K562 (cell line): ENCODE results near the gene GYPC. TPM values are rescaled to one million over a fixed set of nuclear protein-coding genes. Genes with fewer than 3 reads are reported as not detected.
A peak's percentile ranks its signal among the peaks of the same experiment; 100 is the strongest.

Experiments
- ATAC-seq: fragments of 200-7000 bp; cut with Tn5 transposase; 3 replicates; pipeline ENCODE4 v1.9.1; 2020; ENCODE audit warnings: moderate library complexity
- BruUV-seq: library from RNA; stranded (reverse); fragments of 400-500 nt; replicated peaks from 2 replicates; lab custom pipeline; 2021; lab: Mats Ljungman, UMichigan
- CTCF ChIA-PET: fragments of 300-600 bp; formaldehyde crosslinking; extraction: SDS; loops from one replicate; lab custom pipeline; 2021; ENCODE audit warnings: low intra/inter-chr PET ratio; lab: Yijun Ruan, JAX
- POLR2A ChIA-PET: fragments of 300-600, 350-650 bp; sonication (Branson Sonifier 250); formaldehyde crosslinking; extraction: SDS; loops from one replicate; lab custom pipeline; 2021; ENCODE audit warnings: antibody characterized with exemption, inconsistent platforms; lab: Yijun Ruan, JAX
- DNase-seq, 4 experiments: peaks; one replicate each; pipeline versions ENCODE4 v3.0.0 to v3.0.0-alpha.2; 2011 to 2018; ENCODE audit warnings: low spot score in 3 of 4, mixed read lengths in 3 of 4; ENCODE audit errors: extremely low read depth in 1 of 4
- FAIRE-seq: peaks from 2 replicates; lab custom pipeline; 2011; peaks lifted over from hg19 to GRCh38; lab: Jason Lieb, UNC
- H2AFZ ChIP-seq: 2 replicates; pipeline ENCODE4 v1.6.0; 2011; ENCODE audit warnings: low read depth, low read length, control low read depth, inconsistent platforms
- H3K27ac ChIP-seq: fragments of 200-600 bp; 3 replicates; pipeline ENCODE4 v1.8.0; 2011; ENCODE audit warnings: low read depth, mild to moderate bottlenecking, control low read depth, inconsistent platforms, low read length, moderate library complexity, mixed read lengths; ENCODE audit errors: extremely low read depth
- H3K27me3 ChIP-seq, 2 experiments: fragments of 300-600 bp in 1 of 2; 2 replicates in 1 of 2; 3 replicates in 1 of 2; pipeline versions ENCODE4 v1.6.0 to v1.8.0; 2011; ENCODE audit warnings: inconsistent platforms in 2 of 2, low read length in 2 of 2, mild to moderate bottlenecking in 1 of 2, mixed read lengths in 1 of 2, moderate library complexity in 1 of 2; ENCODE audit not compliant: control insufficient read depth in 2 of 2, insufficient read depth in 2 of 2
- H3K36me3 ChIP-seq: fragments of 300-600 bp; 3 replicates; pipeline ENCODE4 v1.8.0; 2011; ENCODE audit warnings: mild to moderate bottlenecking, low read length, inconsistent platforms; ENCODE audit not compliant: control insufficient read depth, insufficient read depth
- H3K4me1 ChIP-seq, 2 experiments: fragments of 200-600 bp in 1 of 2; replicated peaks in 1 of 2; 2 replicates in 1 of 2; 3 replicates in 1 of 2; pipeline versions ENCODE4 v1.5.1 to v1.8.0; 2011; ENCODE audit warnings: inconsistent platforms in 2 of 2, low read length in 2 of 2, mild to moderate bottlenecking in 1 of 2, mixed read lengths in 1 of 2, moderate library complexity in 1 of 2; ENCODE audit not compliant: control insufficient read depth in 2 of 2, insufficient read depth in 2 of 2
- H3K4me2 ChIP-seq: 2 replicates; pipeline ENCODE4 v1.6.1; 2011; ENCODE audit warnings: low read length, control low read depth, inconsistent platforms, mixed read lengths; ENCODE audit not compliant: insufficient read depth
- H3K4me3 ChIP-seq: fragments of 200-600 bp; sonication (generic), shearing (Covaris generic); 2 replicates; pipeline ENCODE4 v1.5.1; 2016; ENCODE audit warnings: control low read depth, inconsistent platforms
- H3K79me2 ChIP-seq: fragments of 200-600 bp; 3 replicates; pipeline ENCODE4 v1.8.0; 2011; ENCODE audit warnings: low read length, inconsistent platforms; ENCODE audit not compliant: control insufficient read depth, insufficient read depth
- H3K9ac ChIP-seq, 2 experiments: 2 replicates each; pipeline versions ENCODE4 v1.6.0 to v1.6.1; 2011; ENCODE audit warnings: low read depth in 2 of 2, low read length in 2 of 2, control low read depth in 1 of 2, inconsistent platforms in 1 of 2, mild to moderate bottlenecking in 1 of 2, mixed read lengths in 1 of 2; ENCODE audit not compliant: insufficient read depth in 1 of 2
- H3K9me1 ChIP-seq: one replicate; pipeline ENCODE4 v1.6.0; 2011; ENCODE audit warnings: inconsistent platforms, mild to moderate bottlenecking, low read length, moderate library complexity; ENCODE audit not compliant: control insufficient read depth, insufficient read depth
- H3K9me3 ChIP-seq: replicated peaks from 2 replicates; pipeline ENCODE4 v1.5.1; 2011; ENCODE audit warnings: low read depth, low read length, inconsistent platforms; ENCODE audit not compliant: control insufficient read depth, insufficient read depth
- H4K20me1 ChIP-seq: replicated peaks from 2 replicates; pipeline ENCODE4 v1.6.1; 2011; ENCODE audit warnings: low read length, inconsistent platforms, mixed read lengths; ENCODE audit not compliant: control insufficient read depth, insufficient read depth
- BDP1 ChIP-seq: IDR thresholded peaks from 3 replicates; pipeline ENCODE4 v1.6.1; 2011; ENCODE audit not compliant: insufficient read length, insufficient read depth
- C11orf30 ChIP-seq: fragments of 450-650 bp; IDR thresholded peaks from 2 replicates; pipeline ENCODE4 v1.6.1; 2016; ENCODE audit warnings: low read depth, mild to moderate bottlenecking
- CTBP1 ChIP-seq: fragments of 450-650 bp; IDR thresholded peaks from 2 replicates; pipeline ENCODE4 v1.6.1; 2016; ENCODE audit warnings: borderline replicate concordance
- DPF2 ChIP-seq: fragments of 450-650 bp; IDR thresholded peaks from 2 replicates; pipeline ENCODE4 v1.6.1; 2016
- JUND ChIP-seq, 2 experiments: IDR thresholded peaks; 2 replicates in 1 of 2; 3 replicates in 1 of 2; pipeline ENCODE4 v1.6.1; 2011; ENCODE audit warnings: borderline replicate concordance in 2 of 2, low read depth in 2 of 2, low read length in 2 of 2, improper control_type of control experiment in 1 of 2, missing biosample characterization in 1 of 2, missing genetic modification characterization in 1 of 2, missing genetic modification reagents in 1 of 2
- MAFF ChIP-seq: IDR thresholded peaks from 2 replicates; pipeline ENCODE4 v1.6.1; 2012; ENCODE audit warnings: low read length, improper control_type of control experiment
- MAFG ChIP-seq: fragments of 450-650 bp; conservative IDR thresholded peaks from 2 replicates; pipeline ENCODE4 v1.6.1; 2016; ENCODE audit warnings: missing genetic modification characterization, missing compliant biosample characterization
- MAFK ChIP-seq: IDR thresholded peaks from 2 replicates; pipeline ENCODE4 v1.6.1; 2011; ENCODE audit warnings: low read length, improper control_type of control experiment
- MED1 ChIP-seq: sonication (generic); formaldehyde crosslinking; IDR thresholded peaks from 2 replicates; pipeline ENCODE4 v1.8.1; 2023; ENCODE audit warnings: missing genetic modification reagents, borderline replicate concordance
- MIER1 ChIP-seq: fragments of 450-650 bp; IDR thresholded peaks from 2 replicates; pipeline ENCODE4 v1.6.1; 2016; ENCODE audit warnings: antibody characterized with exemption, mild to moderate bottlenecking, low read depth
- NFE2 ChIP-seq: IDR thresholded peaks from 2 replicates; pipeline ENCODE4 v1.6.1; 2014; ENCODE audit warnings: antibody characterized with exemption, low read depth
- RCOR1 ChIP-seq, 2 experiments: IDR thresholded peaks; 2 replicates each; pipeline ENCODE4 v1.6.1; 2012; ENCODE audit warnings: low read depth in 2 of 2, low read length in 2 of 2, borderline replicate concordance in 1 of 2, improper control_type of control experiment in 1 of 2
- ZNF316 ChIP-seq: fragments of 450-650 bp; IDR thresholded peaks from 2 replicates; pipeline ENCODE4 v1.6.1; 2016
- WGBS: fragments of 100-300 bp; shearing (Covaris generic); methylation state at CpG from one replicate; pipeline ENCODE4 v1.1.6; 2016; ENCODE audit warnings: low coverage, mixed read lengths; ENCODE audit not compliant: insufficient coverage; ENCODE audit errors: missing lambda C conversion rate; 5-methylcytosine and 5-hydroxymethylcytosine counted together
- in situ Hi-C: fragments of 300-500 bp; cut with MboI; formaldehyde crosslinking; loops from 4 replicates; pipeline ENCODE4 v1.15.0; 2018; ENCODE audit warnings: inconsistent platforms, mixed read lengths
- intact Hi-C: fragments of 100-400 bp; cut with micrococcal nuclease; formaldehyde crosslinking; loops from 2 replicates; pipeline ENCODE4 v1.14.2; 2022
- polyA plus RNA-seq, 8 experiments: library from polyadenylated mRNA; depleted of rRNA in 4 of 8; stranded (reverse) in 5 of 8; unstranded in 3 of 8; fragments of >200 nt; fragmentation: Nextera tagmentation in 2 of 8; fragmentation: Illumina TruSeq in 1 of 8; extraction: Ambion mirVana in 2 of 8; extraction: Trizol in 1 of 8; gene quantifications; 2 replicates each; pipeline versions ENCODE4 v1.2.1 to v1.2.3, GENCODE V29; 2011 to 2014; ENCODE audit warnings: inconsistent platforms in 1 of 8, missing spikeins in 1 of 8
- total RNA-seq, 7 experiments: library from RNA; depleted of rRNA in 6 of 7; stranded (reverse); fragments of >200 nt in 6 of 7; fragmentation: Illumina TruSeq in 2 of 7; extraction: Trizol in 2 of 7; gene quantifications; 2 replicates each; pipeline versions ENCODE4 v1.2.1 to v1.2.3, GENCODE V29; 2011 to 2021; ENCODE audit warnings: low replicate concordance in 1 of 7
- TF ChIP-seq, protein P1 (sequence below): IDR thresholded peaks from 2 replicates; pipeline ENCODE4 v1.6.1; 2011; ENCODE audit warnings: borderline replicate concordance, low read depth, mild to moderate bottlenecking, moderate library complexity, low read length; ENCODE audit not compliant: insufficient read depth, poor library complexity, severe bottlenecking
- TF ChIP-seq, protein P2 (sequence below), 2 experiments: fragments of 450-650 bp in 1 of 2; sonication (generic) in 1 of 2; formaldehyde crosslinking in 1 of 2; IDR thresholded peaks in 1 of 2; conservative IDR thresholded peaks in 1 of 2; 2 replicates each; pipeline versions ENCODE4 v1.6.1 to v1.8.1; 2016 to 2023; ENCODE audit warnings: mild to moderate bottlenecking in 2 of 2, moderate library complexity in 2 of 2, inconsistent platforms in 1 of 2, missing genetic modification reagents in 1 of 2
- TF ChIP-seq, protein P3 (sequence below), 2 experiments: fragments of 450-650 bp; conservative IDR thresholded peaks; 2 replicates each; pipeline ENCODE4 v1.6.1; 2017; ENCODE audit warnings: mild to moderate bottlenecking in 2 of 2, moderate library complexity in 2 of 2

GYPC gene
- total and polyA plus RNA-seq, 9 of the 15 experiments (the other 6 are each of a cell fraction or from before 2014, with no cell fraction given) = 50.6 to 282 (median 194) TPM

DNA sequence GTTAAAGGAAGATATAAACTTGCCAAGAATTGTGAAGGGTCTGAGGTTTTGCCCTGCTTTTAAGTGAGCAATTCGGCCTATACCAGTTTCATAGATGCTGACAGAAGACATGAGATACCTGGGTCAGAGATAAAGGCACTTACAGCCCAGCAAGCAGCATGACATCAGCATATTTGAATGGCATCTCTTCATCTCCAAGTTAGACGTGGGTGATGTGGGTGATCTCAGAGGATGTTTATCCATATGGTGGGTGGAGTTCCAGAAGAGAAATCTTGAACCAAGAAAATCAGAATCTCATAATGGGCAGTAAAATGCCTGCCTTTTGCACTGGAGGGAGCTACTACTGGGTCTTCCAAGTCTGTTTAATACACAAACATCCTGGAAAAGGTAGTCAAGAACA lies 44.7 kb downstream of the GYPC start:
- Histone ChIP-seq H3K79me2 (no peaks in the 10 kb centered on the region), H3K36me3 (peaks cover 23% of the 10 kb centered on the region), H3K27me3 (0 out of 5 replicates have a peak, but pooled peaks cover 0 to under 1% of the 10 kb centered on the region in 2 experiments), H3K9ac (no peak overlapping the region), H2AFZ (no peak overlapping the region), H3K4me1 (peaks cover 0 to 3% of the 10 kb centered on the region in 2 experiments; a peak in 1 of 5 replicates), H3K4me3 (no peak overlapping the region), H3K9me3 (no peaks in the 10 kb centered on the region), H3K27ac (no peak overlapping the region), H3K9me1 (no peaks in the 10 kb centered on the region), H4K20me1 (no peaks in the 10 kb centered on the region), H3K4me2 (no peak overlapping the region)
- DNase-seq = peak in 1 of 4 experiments; percentile 14
- WGBS = 0% methylated on average over 2 of the region's 2 CpGs
- POLR2A ChIA-PET = interaction anchor here (1.2 kb wide), 2 partner anchors 26 to 41 kb away, joined by 3 read pairs; no protein-coding TSS in a partner anchor
- FAIRE-seq = peak; percentile 69
- in situ Hi-C loops (no loop called here), intact Hi-C loops (no loop called here)
- peak; percentile 4; the same call in 2 of the 3 replicates for ATAC-seq
- CTCF ChIA-PET = no interaction called here
- no TSS peak for BruUV-seq
- TF ChIP-seq, protein P1, sequence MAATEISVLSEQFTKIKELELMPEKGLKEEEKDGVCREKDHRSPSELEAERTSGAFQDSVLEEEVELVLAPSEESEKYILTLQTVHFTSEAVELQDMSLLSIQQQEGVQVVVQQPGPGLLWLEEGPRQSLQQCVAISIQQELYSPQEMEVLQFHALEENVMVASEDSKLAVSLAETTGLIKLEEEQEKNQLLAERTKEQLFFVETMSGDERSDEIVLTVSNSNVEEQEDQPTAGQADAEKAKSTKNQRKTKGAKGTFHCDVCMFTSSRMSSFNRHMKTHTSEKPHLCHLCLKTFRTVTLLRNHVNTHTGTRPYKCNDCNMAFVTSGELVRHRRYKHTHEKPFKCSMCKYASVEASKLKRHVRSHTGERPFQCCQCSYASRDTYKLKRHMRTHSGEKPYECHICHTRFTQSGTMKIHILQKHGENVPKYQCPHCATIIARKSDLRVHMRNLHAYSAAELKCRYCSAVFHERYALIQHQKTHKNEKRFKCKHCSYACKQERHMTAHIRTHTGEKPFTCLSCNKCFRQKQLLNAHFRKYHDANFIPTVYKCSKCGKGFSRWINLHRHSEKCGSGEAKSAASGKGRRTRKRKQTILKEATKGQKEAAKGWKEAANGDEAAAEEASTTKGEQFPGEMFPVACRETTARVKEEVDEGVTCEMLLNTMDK = no peak
- TF ChIP-seq ZNF316 = peak; percentile 60
- peak; percentile 55; the same call in 1 of the 2 replicates for TF ChIP-seq MAFG (tag)
- peak; percentile 74 for TF ChIP-seq NFE2
- TF ChIP-seq DPF2 = 0 out of 2 replicates have a peak, but pooled peaks have one; percentile 35
- TF ChIP-seq BDP1 = no peak
- peak; percentile 30; the same call in 1 of the 2 replicates for TF ChIP-seq MAFK
- TF ChIP-seq, protein P2, sequence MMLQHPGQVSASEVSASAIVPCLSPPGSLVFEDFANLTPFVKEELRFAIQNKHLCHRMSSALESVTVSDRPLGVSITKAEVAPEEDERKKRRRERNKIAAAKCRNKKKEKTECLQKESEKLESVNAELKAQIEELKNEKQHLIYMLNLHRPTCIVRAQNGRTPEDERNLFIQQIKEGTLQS (IDR thresholded peaks at IDR 0.05) = peak; percentile 71
- TF ChIP-seq, protein P2 (CRISPR knock-in tag; conservative IDR thresholded peaks at IDR 0.05) = no peak
- peak in 1 of 2 experiments; percentile 71; a peak in 1 of 4 replicates for TF ChIP-seq RCOR1 (IDR thresholded peaks at IDR 0.05; ENCODE audit: borderline replicate concordance in 1 of 2, low read depth in 2 of 2, low read length in 2 of 2)
- TF ChIP-seq, protein P3, sequence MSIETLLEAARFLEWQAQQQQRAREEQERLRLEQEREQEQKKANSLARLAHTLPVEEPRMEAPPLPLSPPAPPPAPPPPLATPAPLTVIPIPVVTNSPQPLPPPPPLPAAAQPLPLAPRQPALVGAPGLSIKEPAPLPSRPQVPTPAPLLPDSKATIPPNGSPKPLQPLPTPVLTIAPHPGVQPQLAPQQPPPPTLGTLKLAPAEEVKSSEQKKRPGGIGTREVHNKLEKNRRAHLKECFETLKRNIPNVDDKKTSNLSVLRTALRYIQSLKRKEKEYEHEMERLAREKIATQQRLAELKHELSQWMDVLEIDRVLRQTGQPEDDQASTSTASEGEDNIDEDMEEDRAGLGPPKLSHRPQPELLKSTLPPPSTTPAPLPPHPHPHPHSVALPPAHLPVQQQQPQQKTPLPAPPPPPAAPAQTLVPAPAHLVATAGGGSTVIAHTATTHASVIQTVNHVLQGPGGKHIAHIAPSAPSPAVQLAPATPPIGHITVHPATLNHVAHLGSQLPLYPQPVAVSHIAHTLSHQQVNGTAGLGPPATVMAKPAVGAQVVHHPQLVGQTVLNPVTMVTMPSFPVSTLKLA (conservative IDR thresholded peaks at IDR 0.05) = peak in 1 of 2 experiments; percentile 44; a peak in 1 of 4 replicates
- TF ChIP-seq MAFF = peak; percentile 54
- no peak for TF ChIP-seq MIER1
- TF ChIP-seq C11orf30 = peak; percentile 43; the same call in 1 of the 2 replicates
- peak; percentile 27; the same call in 1 of the 2 replicates for TF ChIP-seq JUND (IDR thresholded peaks at IDR 0.05; ENCODE audit: borderline replicate concordance, low read depth, low read length)
- TF ChIP-seq JUND (tag; IDR thresholded peaks at IDR 0.05; ENCODE audit: borderline replicate concordance, low read depth, low read length) = no peak
- no peak for TF ChIP-seq MED1
- peak; percentile 73 for TF ChIP-seq CTBP1
